ENCODE data around the gene MAN1C1. TPM values are rescaled to one million over a fixed set of nuclear protein-coding genes. Genes with fewer than 3 reads are reported as not detected.
"Not testable (repeated sequence)": the region's sequence is repeated elsewhere in the genome, so short reads cannot be mapped to it uniquely, and the experiment has no call there.

The MAN1C1 gene
- total and polyA plus RNA-seq, 2 donors (not counting 1 experiment from before 2014, with no cell fraction given), result 0.31 to 0.89 TPM

GRCh38 chr1:25697435-25698217, 81.0 kb downstream of the MAN1C1 start:
- peaks cover 0 to 5% (median 0%) of the 10 kb centered on the region in 4 experiments for H3K27me3 ChIP-seq (replicated peaks in 1 of 4; ENCODE audit: control extremely low read depth in 1 of 4, control insufficient read depth in 3 of 4, insufficient read depth in 4 of 4, low read length in 3 of 4)
- TF ChIP-seq CTCF (IDR thresholded peaks at IDR 0.05), result no peak
- no peak for TF ChIP-seq EZH2 (IDR thresholded peaks at IDR 0.05; ENCODE audit: borderline replicate concordance, insufficient read depth, low read depth, low read length, poor library complexity, severe bottlenecking)
- ChIA-PET POLR2A (no interaction called here), CTCF (interaction anchor here (0.6 kb wide), 1 partner anchor 324 kb away, joined by 3 read pairs; no protein-coding TSS in a partner anchor)
- Mint-ChIP-seq H3K27me3 (peaks cover 24% of the 10 kb centered on the region), H3K4me3 (no peak overlapping the region), H3K4me1 (no peaks in the 10 kb centered on the region), H3K9me3 (ENCODE audit: insufficient read depth) (no peaks in the 10 kb centered on the region), H3K27ac (no peak overlapping the region)
- no peak overlapping the region for H3K9ac ChIP-seq (ENCODE audit: low read length)
- no peak for DNase-seq
- no peaks in the 10 kb centered on the region for H3K4me1 ChIP-seq (ENCODE audit: control insufficient read depth in 2 of 2, insufficient read depth in 2 of 2, low read length in 2 of 2)
- H2AFZ ChIP-seq (ENCODE audit: insufficient read depth, low read depth, low read length, poor library complexity, severe bottlenecking), result no peak overlapping the region
- ATAC-seq (ENCODE audit: low read depth), result no peak
- intact Hi-C loops (cut with micrococcal nuclease), result no loop called here
- no peaks in the 10 kb centered on the region for H4K20me1 ChIP-seq (ENCODE audit: control insufficient read depth, insufficient read depth, low read length, poor library complexity, severe bottlenecking)
- no peak overlapping the region for H3K4me3 ChIP-seq (ENCODE audit: control extremely low read depth in 1 of 5, extremely low read depth in 1 of 5, insufficient read depth in 1 of 5, low read depth in 2 of 5, low read length in 4 of 5)
- no peaks in the 10 kb centered on the region for H3K36me3 ChIP-seq (replicated peaks in 1 of 2; ENCODE audit: control extremely low read depth in 1 of 2, control insufficient read depth in 1 of 2, extremely low read depth in 1 of 2, insufficient read depth in 2 of 2, low read length in 1 of 2)
- H3K79me2 ChIP-seq (ENCODE audit: control insufficient read depth, insufficient read depth, low read length), result no peaks in the 10 kb centered on the region
- H3K4me2 ChIP-seq (replicated peaks; ENCODE audit: low read depth, low read length, poor library complexity, severe bottlenecking), result no peak overlapping the region
- WGBS (ENCODE audit: insufficient coverage), result 96% methylated on average over 8 of the region's 10 CpGs
- H3K27ac ChIP-seq (ENCODE audit: low read length in 2 of 2), result no peak overlapping the region
- no peaks in the 10 kb centered on the region for H3K9me3 ChIP-seq (ENCODE audit: control extremely low read depth in 1 of 3, control insufficient read depth in 2 of 3, insufficient read depth in 1 of 3, low read length in 2 of 3)

GRCh38 chr1:25698252-25698651, 81.7 kb downstream of the MAN1C1 start:
- WGBS (ENCODE audit: insufficient coverage), result 92% methylated on average over 9 of the region's 10 CpGs
- Histone ChIP-seq H3K4me1 (ENCODE audit: control insufficient read depth in 2 of 2, insufficient read depth in 2 of 2, low read length in 2 of 2) (no peaks in the 10 kb centered on the region), H3K9ac (ENCODE audit: low read length) (no peak overlapping the region), H3K4me2 (replicated peaks; ENCODE audit: low read depth, low read length, poor library complexity, severe bottlenecking) (no peak overlapping the region), H3K79me2 (ENCODE audit: control insufficient read depth, insufficient read depth, low read length) (no peaks in the 10 kb centered on the region), H3K36me3 (replicated peaks in 1 of 2; ENCODE audit: control extremely low read depth in 1 of 2, control insufficient read depth in 1 of 2, extremely low read depth in 1 of 2, insufficient read depth in 2 of 2, low read length in 1 of 2) (no peaks in the 10 kb centered on the region), H3K27me3 (replicated peaks in 1 of 4; ENCODE audit: control extremely low read depth in 1 of 4, control insufficient read depth in 3 of 4, insufficient read depth in 4 of 4, low read length in 3 of 4) (peaks cover 0 to 5% (median 0%) of the 10 kb centered on the region in 4 experiments), H3K4me3 (ENCODE audit: control extremely low read depth in 1 of 5, extremely low read depth in 1 of 5, insufficient read depth in 1 of 5, low read depth in 2 of 5, low read length in 4 of 5) (no peak overlapping the region), H2AFZ (ENCODE audit: insufficient read depth, low read depth, low read length, poor library complexity, severe bottlenecking) (no peak overlapping the region), H3K27ac (ENCODE audit: low read length in 2 of 2) (no peak overlapping the region), H3K9me3 (ENCODE audit: control extremely low read depth in 1 of 3, control insufficient read depth in 2 of 3, insufficient read depth in 1 of 3, low read length in 2 of 3) (no peaks in the 10 kb centered on the region), H4K20me1 (ENCODE audit: control insufficient read depth, insufficient read depth, low read length, poor library complexity, severe bottlenecking) (no peaks in the 10 kb centered on the region)
- Mint-ChIP-seq H3K27ac (no peak overlapping the region), H3K4me3 (no peak overlapping the region), H3K4me1 (no peaks in the 10 kb centered on the region), H3K9me3 (ENCODE audit: insufficient read depth) (no peaks in the 10 kb centered on the region), H3K27me3 (peaks cover 24% of the 10 kb centered on the region)
- POLR2A ChIA-PET, result no interaction called here
- TF ChIP-seq EZH2 (IDR thresholded peaks at IDR 0.05; ENCODE audit: borderline replicate concordance, insufficient read depth, low read depth, low read length, poor library complexity, severe bottlenecking), result no peak
- no peak for TF ChIP-seq CTCF (IDR thresholded peaks at IDR 0.05)
- CTCF ChIA-PET, result no interaction called here
- ATAC-seq (ENCODE audit: low read depth), result no peak
- intact Hi-C loops (cut with micrococcal nuclease), result no loop called here
- no peak for DNase-seq

GRCh38 chr1:25699059-25699458, 82.5 kb downstream of the MAN1C1 start:
- H4K20me1 ChIP-seq (ENCODE audit: control insufficient read depth, insufficient read depth, low read length, poor library complexity, severe bottlenecking); H3K9ac ChIP-seq (ENCODE audit: low read length); H3K4me2 ChIP-seq (replicated peaks; ENCODE audit: low read depth, low read length, poor library complexity, severe bottlenecking); ATAC-seq (ENCODE audit: low read depth); H3K4me1 ChIP-seq (ENCODE audit: control insufficient read depth in 2 of 2, insufficient read depth in 2 of 2, low read length in 2 of 2); H3K9me3 ChIP-seq (ENCODE audit: control extremely low read depth in 1 of 3, control insufficient read depth in 2 of 3, insufficient read depth in 1 of 3, low read length in 2 of 3); H3K79me2 ChIP-seq (ENCODE audit: control insufficient read depth, insufficient read depth, low read length); DNase-seq; H3K27me3 ChIP-seq (replicated peaks in 1 of 4; ENCODE audit: control extremely low read depth in 1 of 4, control insufficient read depth in 3 of 4, insufficient read depth in 4 of 4, low read length in 3 of 4); H3K4me1 Mint-ChIP-seq; H3K4me3 ChIP-seq (ENCODE audit: control extremely low read depth in 1 of 5, extremely low read depth in 1 of 5, insufficient read depth in 1 of 5, low read depth in 2 of 5, low read length in 4 of 5); H3K27ac ChIP-seq (ENCODE audit: low read length in 2 of 2); H3K9me3 Mint-ChIP-seq (ENCODE audit: insufficient read depth); POLR2A ChIA-PET; H2AFZ ChIP-seq (ENCODE audit: insufficient read depth, low read depth, low read length, poor library complexity, severe bottlenecking); H3K27ac Mint-ChIP-seq; H3K36me3 ChIP-seq (replicated peaks in 1 of 2; ENCODE audit: control extremely low read depth in 1 of 2, control insufficient read depth in 1 of 2, extremely low read depth in 1 of 2, insufficient read depth in 2 of 2, low read length in 1 of 2); CTCF ChIA-PET; H3K4me3 Mint-ChIP-seq; intact Hi-C loops (cut with micrococcal nuclease): not testable (repeated sequence)
- WGBS (ENCODE audit: insufficient coverage), result 95% methylated on average over 2 of the region's 8 CpGs
- peaks cover 26% of the 10 kb centered on the region for H3K27me3 Mint-ChIP-seq
